Measurements from ENCODE around the gene OLIG1. TPM values are rescaled to one million over a fixed set of nuclear protein-coding genes. Genes with fewer than 3 reads are reported as not detected.

OLIG1 gene
- total and polyA plus RNA-seq, 10 of the 15 experiments (the other 5 are each of a cell fraction or from before 2014, with no cell fraction given): not detected

DNA sequence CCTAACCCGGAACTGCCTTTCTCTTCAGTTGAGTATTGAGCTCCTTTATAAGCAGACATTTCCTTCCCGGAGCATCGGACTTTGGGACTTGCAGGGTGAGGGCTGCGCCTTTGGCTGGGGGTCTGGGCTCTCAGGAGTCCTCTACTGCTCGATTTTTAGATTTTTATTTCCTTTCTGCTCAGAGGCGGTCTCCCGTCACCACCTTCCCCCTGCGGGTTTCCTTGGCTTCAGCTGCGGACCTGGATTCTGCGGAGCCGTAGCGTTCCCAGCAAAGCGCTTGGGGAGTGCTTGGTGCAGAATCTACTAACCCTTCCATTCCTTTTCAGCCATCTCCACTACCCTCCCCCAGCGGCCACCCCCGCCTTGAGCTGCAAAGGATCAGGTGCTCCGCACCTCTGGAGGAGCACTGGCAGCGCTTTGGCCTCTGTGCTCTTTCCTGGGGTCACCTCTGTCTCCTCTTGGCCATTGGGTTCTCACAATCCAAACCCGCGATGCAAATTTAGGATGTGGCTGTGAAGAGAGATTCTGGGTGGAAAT, 40.5 kb upstream of the OLIG1 start (continued):
- TF ChIP-seq, protein P1, sequence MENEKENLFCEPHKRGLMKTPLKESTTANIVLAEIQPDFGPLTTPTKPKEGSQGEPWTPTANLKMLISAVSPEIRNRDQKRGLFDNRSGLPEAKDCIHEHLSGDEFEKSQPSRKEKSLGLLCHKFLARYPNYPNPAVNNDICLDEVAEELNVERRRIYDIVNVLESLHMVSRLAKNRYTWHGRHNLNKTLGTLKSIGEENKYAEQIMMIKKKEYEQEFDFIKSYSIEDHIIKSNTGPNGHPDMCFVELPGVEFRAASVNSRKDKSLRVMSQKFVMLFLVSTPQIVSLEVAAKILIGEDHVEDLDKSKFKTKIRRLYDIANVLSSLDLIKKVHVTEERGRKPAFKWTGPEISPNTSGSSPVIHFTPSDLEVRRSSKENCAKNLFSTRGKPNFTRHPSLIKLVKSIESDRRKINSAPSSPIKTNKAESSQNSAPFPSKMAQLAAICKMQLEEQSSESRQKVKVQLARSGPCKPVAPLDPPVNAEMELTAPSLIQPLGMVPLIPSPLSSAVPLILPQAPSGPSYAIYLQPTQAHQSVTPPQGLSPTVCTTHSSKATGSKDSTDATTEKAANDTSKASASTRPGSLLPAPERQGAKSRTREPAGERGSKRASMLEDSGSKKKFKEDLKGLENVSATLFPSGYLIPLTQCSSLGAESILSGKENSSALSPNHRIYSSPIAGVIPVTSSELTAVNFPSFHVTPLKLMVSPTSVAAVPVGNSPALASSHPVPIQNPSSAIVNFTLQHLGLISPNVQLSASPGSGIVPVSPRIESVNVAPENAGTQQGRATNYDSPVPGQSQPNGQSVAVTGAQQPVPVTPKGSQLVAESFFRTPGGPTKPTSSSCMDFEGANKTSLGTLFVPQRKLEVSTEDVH (IDR thresholded peaks at IDR 0.05; ENCODE audit: low read depth, partially characterized antibody): no peak
- no peak for TF ChIP-seq ZNF384 (IDR thresholded peaks at IDR 0.05; ENCODE audit: borderline replicate concordance, low read depth, low read length)
- TF ChIP-seq, protein P2, sequence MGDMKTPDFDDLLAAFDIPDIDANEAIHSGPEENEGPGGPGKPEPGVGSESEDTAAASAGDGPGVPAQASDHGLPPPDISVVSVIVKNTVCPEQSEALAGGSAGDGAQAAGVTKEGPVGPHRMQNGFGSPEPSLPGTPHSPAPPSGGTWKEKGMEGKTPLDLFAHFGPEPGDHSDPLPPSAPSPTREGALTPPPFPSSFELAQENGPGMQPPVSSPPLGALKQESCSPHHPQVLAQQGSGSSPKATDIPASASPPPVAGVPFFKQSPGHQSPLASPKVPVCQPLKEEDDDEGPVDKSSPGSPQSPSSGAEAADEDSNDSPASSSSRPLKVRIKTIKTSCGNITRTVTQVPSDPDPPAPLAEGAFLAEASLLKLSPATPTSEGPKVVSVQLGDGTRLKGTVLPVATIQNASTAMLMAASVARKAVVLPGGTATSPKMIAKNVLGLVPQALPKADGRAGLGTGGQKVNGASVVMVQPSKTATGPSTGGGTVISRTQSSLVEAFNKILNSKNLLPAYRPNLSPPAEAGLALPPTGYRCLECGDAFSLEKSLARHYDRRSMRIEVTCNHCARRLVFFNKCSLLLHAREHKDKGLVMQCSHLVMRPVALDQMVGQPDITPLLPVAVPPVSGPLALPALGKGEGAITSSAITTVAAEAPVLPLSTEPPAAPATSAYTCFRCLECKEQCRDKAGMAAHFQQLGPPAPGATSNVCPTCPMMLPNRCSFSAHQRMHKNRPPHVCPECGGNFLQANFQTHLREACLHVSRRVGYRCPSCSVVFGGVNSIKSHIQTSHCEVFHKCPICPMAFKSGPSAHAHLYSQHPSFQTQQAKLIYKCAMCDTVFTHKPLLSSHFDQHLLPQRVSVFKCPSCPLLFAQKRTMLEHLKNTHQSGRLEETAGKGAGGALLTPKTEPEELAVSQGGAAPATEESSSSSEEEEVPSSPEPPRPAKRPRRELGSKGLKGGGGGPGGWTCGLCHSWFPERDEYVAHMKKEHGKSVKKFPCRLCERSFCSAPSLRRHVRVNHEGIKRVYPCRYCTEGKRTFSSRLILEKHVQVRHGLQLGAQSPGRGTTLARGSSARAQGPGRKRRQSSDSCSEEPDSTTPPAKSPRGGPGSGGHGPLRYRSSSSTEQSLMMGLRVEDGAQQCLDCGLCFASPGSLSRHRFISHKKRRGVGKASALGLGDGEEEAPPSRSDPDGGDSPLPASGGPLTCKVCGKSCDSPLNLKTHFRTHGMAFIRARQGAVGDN (IDR thresholded peaks at IDR 0.05): no peak
- TF ChIP-seq SMAD1 (IDR thresholded peaks at IDR 0.05; ENCODE audit: low read depth, partially characterized antibody): no peak
- TF ChIP-seq GATAD2B (conservative IDR thresholded peaks at IDR 0.05; ENCODE audit: low read depth): no peak
- no peak for TF ChIP-seq FOS (IDR thresholded peaks at IDR 0.05; ENCODE audit: borderline replicate concordance, extremely low read depth, insufficient read length)
